GM11168 (cell line): Measurements from ENCODE around the gene ZNF419.

ENCODE experiments used
- in situ Hi-C: fragments of 300-500 bp; cut with MboI; formaldehyde crosslinking; loops from one replicate; pipeline ENCODE4 v1.12.0; 2022; ENCODE audit warnings: low sequenced_read_pairs; ENCODE audit not compliant: unreplicated experiment

Gene ZNF419

GRCh38 chr19:57527136-57527881 is 39.8 kb downstream of the ZNF419 start, which contains the start of gene ZNF549:
Gene ZNF549 (plus strand): TSS chr19:57527356. CDS start chr19:57527574, 218 bp downstream.
- in situ Hi-C loops, result no loop called here

- in situ Hi-C loops, result no loop called here
Measured at GRCh38 chr19:57537953-57538547, 50.5 kb downstream of the ZNF419 start.
